HEK293 (cell line): ENCODE measurements around the gene PIK3R3.

Experiments used
- CTCF ChIA-PET: fragments of 350-600 bp; formaldehyde crosslinking; extraction: SDS; loops from one replicate; lab custom pipeline; 2021; ENCODE audit warnings: antibody characterized with exemption; lab: Yijun Ruan, JAX
- POLR2A ChIA-PET: fragments of 300-600 bp; formaldehyde crosslinking; extraction: SDS; loops from one replicate; lab custom pipeline; 2020; ENCODE audit warnings: antibody characterized with exemption, inconsistent platforms; lab: Yijun Ruan, JAX
- H3K27ac ChIP-seq: fragments of 200-500 bp; sonication (Bioruptor generic); 2 replicates; pipeline ENCODE4 v1.5.1; 2014; ENCODE audit warnings: low read depth, low read length, control low read depth, inconsistent platforms; ENCODE audit errors: extremely low read depth
- H3K36me3 ChIP-seq, 2 experiments: fragments of 200-500 bp in 1 of 2; sonication (Bioruptor generic) in 1 of 2; 1 replicate in 1 of 2; 2 replicates in 1 of 2; pipeline ENCODE4 v1.5.1; 2014 to 2017; ENCODE audit warnings: inconsistent platforms in 2 of 2, low read length in 2 of 2; ENCODE audit not compliant: control insufficient read depth in 2 of 2, insufficient read depth in 1 of 2
- H3K4me1 ChIP-seq: fragments of 200-500 bp; sonication (Bioruptor generic); 2 replicates; pipeline ENCODE4 v1.5.1; 2014; ENCODE audit warnings: mild to moderate bottlenecking, low read length, inconsistent platforms; ENCODE audit not compliant: control insufficient read depth, insufficient read depth
- H3K4me3 ChIP-seq: 2 replicates; pipeline ENCODE4 v1.5.1; 2011; ENCODE audit warnings: low read depth, mild to moderate bottlenecking, control low read depth, low read length, moderate library complexity
- H3K9me3 ChIP-seq: fragments of 200-500 bp; sonication (Bioruptor generic); 2 replicates; pipeline ENCODE4 v1.5.1; 2014; ENCODE audit warnings: low read depth, low read length, inconsistent platforms; ENCODE audit not compliant: control insufficient read depth, insufficient read depth
- CTCF ChIP-seq: fragments of 450-650 bp; formaldehyde crosslinking; IDR thresholded peaks from 2 replicates; pipeline ENCODE4 v1.5.1; 2016; ENCODE audit warnings: missing biosample characterization, missing genetic modification characterization
- ELK4 ChIP-seq: IDR thresholded peaks from 2 replicates; pipeline ENCODE4 v1.6.1; 2011; ENCODE audit warnings: mild to moderate bottlenecking, low read depth, low read length, borderline replicate concordance
- GLI2 ChIP-seq: fragments of 450-650 bp; formaldehyde crosslinking; IDR thresholded peaks from 2 replicates; pipeline ENCODE4; 2017; ENCODE audit warnings: missing biosample characterization, missing genetic modification characterization, low read depth, borderline replicate concordance
- HOXD13 ChIP-seq: sonication (generic); formaldehyde crosslinking; IDR thresholded peaks from 2 replicates; pipeline ENCODE4 v1.8.0; 2022; ENCODE audit warnings: missing genetic modification reagents, borderline replicate concordance
- MZF1 ChIP-seq: fragments of 450-650 bp; formaldehyde crosslinking; IDR thresholded peaks from 2 replicates; pipeline ENCODE4 v1.5.1; 2017; ENCODE audit warnings: missing biosample characterization, missing genetic modification characterization, borderline replicate concordance
- SP3 ChIP-seq: fragments of 450-650 bp; formaldehyde crosslinking; IDR thresholded peaks from 2 replicates; pipeline ENCODE4 v1.5.1; 2016; ENCODE audit warnings: missing biosample characterization, missing genetic modification characterization
- TRIM28 ChIP-seq: IDR thresholded peaks from 2 replicates; pipeline ENCODE4 v1.6.1; 2011; ENCODE audit warnings: low read length, control low read depth, borderline replicate concordance
- WT1 ChIP-seq: fragments of 450-650 bp; formaldehyde crosslinking; IDR thresholded peaks from 2 replicates; pipeline ENCODE4 v1.5.1; 2016; ENCODE audit warnings: missing biosample characterization, missing genetic modification characterization
- ZNF133 ChIP-seq: fragments of 450-650 bp; formaldehyde crosslinking; IDR thresholded peaks from 2 replicates; pipeline ENCODE4 v1.5.1; 2016; ENCODE audit warnings: missing biosample characterization, missing genetic modification characterization
- ZNF138 ChIP-seq: fragments of 450-650 bp; formaldehyde crosslinking; IDR thresholded peaks from 2 replicates; pipeline ENCODE4 v1.5.1; 2016; ENCODE audit warnings: missing biosample characterization, missing genetic modification characterization, borderline replicate concordance
- ZNF184 ChIP-seq: fragments of 450-650 bp; IDR thresholded peaks from 2 replicates; pipeline ENCODE4 v1.5.1; 2018; ENCODE audit warnings: missing biosample characterization, mild to moderate bottlenecking, missing genetic modification characterization
- ZNF221 ChIP-seq: fragments of 450-650 bp; formaldehyde crosslinking; IDR thresholded peaks from 2 replicates; pipeline ENCODE4 v1.5.1; 2017; ENCODE audit warnings: missing biosample characterization, missing genetic modification characterization, borderline replicate concordance
- ZNF23 ChIP-seq: fragments of 450-650 bp; formaldehyde crosslinking; IDR thresholded peaks from 2 replicates; pipeline ENCODE4 v1.5.1; 2016; ENCODE audit warnings: missing biosample characterization, missing genetic modification characterization, borderline replicate concordance
- ZNF302 ChIP-seq: fragments of 450-650 bp; formaldehyde crosslinking; IDR thresholded peaks from 2 replicates; pipeline ENCODE4 v1.5.1; 2016; ENCODE audit warnings: missing biosample characterization, missing genetic modification characterization, low read depth
- ZNF324 ChIP-seq: fragments of 450-650 bp; formaldehyde crosslinking; IDR thresholded peaks from 2 replicates; pipeline ENCODE4 v1.5.1; 2016; ENCODE audit warnings: missing biosample characterization, missing genetic modification characterization
- ZNF350 ChIP-seq: fragments of 450-650 bp; formaldehyde crosslinking; IDR thresholded peaks from 2 replicates; pipeline ENCODE4 v1.5.0; 2017; ENCODE audit warnings: missing biosample characterization, mild to moderate bottlenecking, missing genetic modification characterization
- ZNF37A ChIP-seq: fragments of 450-650 bp; IDR thresholded peaks from 2 replicates; pipeline ENCODE4 v1.5.1; 2018; ENCODE audit warnings: missing biosample characterization, missing genetic modification characterization
- ZNF391 ChIP-seq: fragments of 450-650 bp; formaldehyde crosslinking; IDR thresholded peaks from 2 replicates; pipeline ENCODE4 v1.5.1; 2016; ENCODE audit warnings: low read depth, missing biosample characterization, missing genetic modification characterization, borderline replicate concordance
- ZNF423 ChIP-seq: fragments of 450-650 bp; formaldehyde crosslinking; IDR thresholded peaks from 2 replicates; pipeline ENCODE4 v1.5.1; 2016; ENCODE audit warnings: missing biosample characterization, missing genetic modification characterization
- ZNF426 ChIP-seq: fragments of 450-650 bp; formaldehyde crosslinking; IDR thresholded peaks from 2 replicates; pipeline ENCODE4 v1.5.1; 2017; ENCODE audit warnings: missing biosample characterization, missing genetic modification characterization, mild to moderate bottlenecking, inconsistent platforms, moderate library complexity
- ZNF473 ChIP-seq: fragments of 450-650 bp; formaldehyde crosslinking; IDR thresholded peaks from 2 replicates; pipeline ENCODE4 v1.5.1; 2017; ENCODE audit warnings: missing biosample characterization, missing genetic modification characterization
- ZNF596 ChIP-seq: fragments of 450-650 bp; IDR thresholded peaks from 2 replicates; pipeline ENCODE4 v1.5.0; 2018; ENCODE audit warnings: missing biosample characterization, mild to moderate bottlenecking, missing genetic modification characterization, moderate library complexity
- ZNF621 ChIP-seq: fragments of 450-650 bp; formaldehyde crosslinking; IDR thresholded peaks from 2 replicates; pipeline ENCODE4 v1.5.1; 2017; ENCODE audit warnings: missing biosample characterization, missing genetic modification characterization
- ZNF624 ChIP-seq: fragments of 450-650 bp; formaldehyde crosslinking; IDR thresholded peaks from 2 replicates; pipeline ENCODE4 v1.5.1; 2017; ENCODE audit warnings: missing biosample characterization, missing genetic modification characterization
- ZNF701 ChIP-seq: fragments of 450-650 bp; formaldehyde crosslinking; IDR thresholded peaks from 2 replicates; pipeline ENCODE4 v1.5.1; 2016; ENCODE audit warnings: missing biosample characterization, missing genetic modification characterization
- ZNF768 ChIP-seq: fragments of 450-650 bp; formaldehyde crosslinking; IDR thresholded peaks from 2 replicates; pipeline ENCODE4 v1.5.1; 2018; ENCODE audit warnings: missing biosample characterization, mild to moderate bottlenecking, missing genetic modification characterization
- TF ChIP-seq, protein P1 (sequence below): fragments of 450-650 bp; formaldehyde crosslinking; IDR thresholded peaks from 2 replicates; pipeline ENCODE4 v1.5.1; 2017; ENCODE audit warnings: missing biosample characterization, missing genetic modification characterization
- TF ChIP-seq, protein P2 (sequence below): sonication (generic); formaldehyde crosslinking; IDR thresholded peaks from 2 replicates; pipeline ENCODE4 v1.8.1; 2022; ENCODE audit warnings: mild to moderate bottlenecking, moderate library complexity, missing genetic modification reagents
- TF ChIP-seq, protein P3 (sequence below): fragments of 450-650 bp; formaldehyde crosslinking; IDR thresholded peaks from 2 replicates; pipeline ENCODE4 v1.5.1; 2016; ENCODE audit warnings: missing biosample characterization, missing genetic modification characterization

The PIK3R3 gene

DNA sequence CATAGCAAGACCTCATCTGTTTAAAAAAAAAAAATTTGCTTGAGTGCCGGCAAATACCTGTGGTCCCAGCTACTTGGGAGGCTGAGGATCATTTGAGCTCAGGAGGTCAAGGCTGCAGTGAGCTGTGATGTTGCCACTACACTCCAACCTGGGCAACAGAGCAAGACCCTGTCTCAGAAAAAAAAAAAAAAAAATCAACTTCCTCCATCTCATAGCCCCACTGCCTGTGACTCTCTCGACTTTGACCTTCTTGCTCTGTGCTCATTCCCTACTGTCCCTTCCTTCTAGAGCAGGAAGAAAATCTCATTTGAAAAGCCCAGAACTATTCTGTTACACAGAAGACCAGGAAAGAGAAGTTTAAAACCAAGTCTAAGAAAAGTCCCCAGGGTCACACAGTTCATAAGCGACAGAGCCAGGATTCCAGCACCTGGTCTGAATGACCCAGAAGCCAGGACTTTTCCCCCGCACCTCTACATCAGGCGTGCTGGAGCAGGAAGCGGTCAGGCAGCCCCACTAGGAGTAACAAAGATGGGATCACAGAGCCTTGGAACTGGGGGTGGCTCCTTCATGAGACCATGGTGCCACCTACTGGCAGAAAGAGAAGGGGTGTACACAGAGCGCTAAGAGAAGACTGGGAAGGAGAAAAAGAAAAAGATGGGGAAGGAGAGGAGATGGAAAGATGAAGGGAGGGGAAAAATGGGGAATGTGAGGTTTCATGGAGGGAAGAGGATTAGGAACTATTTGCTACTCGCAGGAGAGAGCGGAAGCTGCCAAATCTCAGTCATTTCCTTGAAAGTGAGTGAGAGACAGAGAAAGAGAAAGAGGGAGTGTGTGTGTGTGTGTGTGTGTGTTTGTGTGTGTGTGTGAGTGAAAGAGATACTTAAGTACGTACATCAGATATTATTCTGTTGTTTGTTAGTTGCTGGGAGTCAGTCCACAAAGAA, 47.0 kb upstream of the PIK3R3 start:
- Histone ChIP-seq H3K36me3 (no peaks in the 10 kb centered on the region), H3K4me1 (peaks cover 3% of the 10 kb centered on the region; the same call in 1 of the 2 replicates), H3K27ac (no peak overlapping the region), H3K4me3 (no peak overlapping the region), H3K9me3 (no peaks in the 10 kb centered on the region)
- POLR2A ChIA-PET: interaction anchor here (0.7 kb wide), 1 partner anchor 141 kb away, joined by 3 read pairs; no protein-coding TSS in a partner anchor
- CTCF ChIA-PET: interaction anchor here (0.6 to 9.3 kb wide), 10 partner anchors 11 to 158 kb away, joined by 3 to 148 read pairs (median 4); no protein-coding TSS in a partner anchor
- TF ChIP-seq ZNF23: no peak
- TF ChIP-seq ZNF391 (tag by site-specific recombination): no peak
- no peak for TF ChIP-seq HOXD13 (CRISPR knock-in tag)
- no peak for TF ChIP-seq ZNF138 (tag by site-specific recombination)
- TF ChIP-seq ZNF350: no peak
- TF ChIP-seq ZNF768 (tag by site-specific recombination): no peak
- TF ChIP-seq MZF1 (tag by site-specific recombination): no peak
- no peak for TF ChIP-seq ZNF37A (tag by site-specific recombination)
- no peak for TF ChIP-seq ZNF324 (tag by site-specific recombination)
- TF ChIP-seq ZNF133: no peak
- TF ChIP-seq ZNF596: no peak
- no peak for TF ChIP-seq ZNF302
- TF ChIP-seq WT1: no peak
- TF ChIP-seq ZNF426 (tag by site-specific recombination): no peak
- TF ChIP-seq, protein P1, sequence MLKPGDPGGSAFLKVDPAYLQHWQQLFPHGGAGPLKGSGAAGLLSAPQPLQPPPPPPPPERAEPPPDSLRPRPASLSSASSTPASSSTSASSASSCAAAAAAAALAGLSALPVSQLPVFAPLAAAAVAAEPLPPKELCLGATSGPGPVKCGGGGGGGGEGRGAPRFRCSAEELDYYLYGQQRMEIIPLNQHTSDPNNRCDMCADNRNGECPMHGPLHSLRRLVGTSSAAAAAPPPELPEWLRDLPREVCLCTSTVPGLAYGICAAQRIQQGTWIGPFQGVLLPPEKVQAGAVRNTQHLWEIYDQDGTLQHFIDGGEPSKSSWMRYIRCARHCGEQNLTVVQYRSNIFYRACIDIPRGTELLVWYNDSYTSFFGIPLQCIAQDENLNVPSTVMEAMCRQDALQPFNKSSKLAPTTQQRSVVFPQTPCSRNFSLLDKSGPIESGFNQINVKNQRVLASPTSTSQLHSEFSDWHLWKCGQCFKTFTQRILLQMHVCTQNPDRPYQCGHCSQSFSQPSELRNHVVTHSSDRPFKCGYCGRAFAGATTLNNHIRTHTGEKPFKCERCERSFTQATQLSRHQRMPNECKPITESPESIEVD: no peak
- TF ChIP-seq ZNF701 (tag by site-specific recombination): no peak
- TF ChIP-seq ZNF221 (tag by site-specific recombination): no peak
- no peak for TF ChIP-seq GLI2
- no peak for TF ChIP-seq ZNF473 (tag by site-specific recombination)
- TF ChIP-seq, protein P2, sequence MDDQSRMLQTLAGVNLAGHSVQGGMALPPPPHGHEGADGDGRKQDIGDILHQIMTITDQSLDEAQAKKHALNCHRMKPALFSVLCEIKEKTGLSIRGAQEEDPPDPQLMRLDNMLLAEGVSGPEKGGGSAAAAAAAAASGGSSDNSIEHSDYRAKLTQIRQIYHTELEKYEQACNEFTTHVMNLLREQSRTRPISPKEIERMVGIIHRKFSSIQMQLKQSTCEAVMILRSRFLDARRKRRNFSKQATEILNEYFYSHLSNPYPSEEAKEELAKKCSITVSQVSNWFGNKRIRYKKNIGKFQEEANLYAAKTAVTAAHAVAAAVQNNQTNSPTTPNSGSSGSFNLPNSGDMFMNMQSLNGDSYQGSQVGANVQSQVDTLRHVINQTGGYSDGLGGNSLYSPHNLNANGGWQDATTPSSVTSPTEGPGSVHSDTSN (CRISPR knock-in tag): no peak
- no peak for TF ChIP-seq SP3 (tag by site-specific recombination)
- TF ChIP-seq ELK4: no peak
- TF ChIP-seq ZNF621 (tag by site-specific recombination): no peak
- TF ChIP-seq ZNF184 (tag by site-specific recombination): no peak
- TF ChIP-seq ZNF423 (tag by site-specific recombination): no peak
- TF ChIP-seq, protein P3, sequence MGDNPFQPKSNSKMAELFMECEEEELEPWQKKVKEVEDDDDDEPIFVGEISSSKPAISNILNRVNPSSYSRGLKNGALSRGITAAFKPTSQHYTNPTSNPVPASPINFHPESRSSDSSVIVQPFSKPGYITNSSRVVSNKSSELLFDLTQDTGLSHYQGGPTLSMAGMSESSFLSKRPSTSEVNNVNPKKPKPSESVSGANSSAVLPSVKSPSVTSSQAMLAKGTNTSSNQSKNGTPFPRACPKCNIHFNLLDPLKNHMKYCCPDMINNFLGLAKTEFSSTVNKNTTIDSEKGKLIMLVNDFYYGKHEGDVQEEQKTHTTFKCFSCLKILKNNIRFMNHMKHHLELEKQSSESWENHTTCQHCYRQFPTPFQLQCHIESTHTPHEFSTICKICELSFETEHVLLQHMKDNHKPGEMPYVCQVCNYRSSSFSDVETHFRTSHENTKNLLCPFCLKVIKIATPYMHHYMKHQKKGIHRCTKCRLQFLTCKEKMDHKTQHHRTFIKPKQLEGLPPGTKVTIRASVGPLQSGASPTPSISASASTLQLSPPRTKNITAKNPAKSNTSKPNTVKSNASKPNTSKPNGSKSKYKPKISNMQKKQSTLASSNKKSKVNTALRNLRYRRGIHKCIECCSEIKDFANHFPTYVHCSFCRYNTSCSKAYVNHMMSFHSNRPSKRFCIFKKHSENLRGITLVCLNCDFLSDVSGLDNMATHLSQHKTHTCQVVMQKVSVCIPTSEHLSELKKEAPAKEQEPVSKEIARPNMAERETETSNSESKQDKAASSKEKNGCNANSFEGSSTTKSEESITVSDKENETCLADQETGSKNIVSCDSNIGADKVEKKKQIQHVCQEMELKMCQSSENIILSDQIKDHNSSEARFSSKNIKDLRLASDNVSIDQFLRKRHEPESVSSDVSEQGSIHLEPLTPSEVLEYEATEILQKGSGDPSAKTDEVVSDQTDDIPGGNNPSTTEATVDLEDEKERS (tag by site-specific recombination): no peak
- TF ChIP-seq CTCF (tag by site-specific recombination): peak; percentile 99
- no peak for TF ChIP-seq TRIM28
- no peak for TF ChIP-seq ZNF624
